Measurements from ENCODE around the gene CBLB. TPM values are rescaled to one million over a fixed set of nuclear protein-coding genes. Genes with fewer than 3 reads are reported as not detected.

CBLB gene
- polyA plus RNA-seq, 3 donors = 3.4 to 20.9 (median 17.5) TPM

DNA sequence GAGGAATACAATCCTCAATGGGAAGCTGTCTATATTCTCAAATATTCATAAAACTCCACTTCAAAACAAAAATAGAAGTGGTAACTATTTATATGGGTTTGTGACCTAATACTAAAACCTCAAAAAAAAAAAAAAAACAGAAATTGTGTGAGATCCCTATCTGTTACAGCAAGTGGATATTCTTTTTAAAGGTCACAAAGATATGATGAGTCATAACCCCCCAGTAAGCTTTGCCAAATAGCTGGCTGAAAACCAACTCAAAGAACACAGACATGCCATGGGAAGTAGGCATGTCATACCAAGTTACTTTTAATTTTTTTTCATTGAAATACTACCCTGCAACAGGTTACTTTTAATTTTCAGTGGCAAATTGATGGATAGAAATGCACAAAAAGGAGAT lies 62.5 kb downstream of the CBLB start:
- H3K27ac ChIP-seq (ENCODE audit: low read depth, low read length) = no peak overlapping the region

GRCh38 chr3:105805404-105805803 lies 63.4 kb downstream of the CBLB start:
- 84 to 88% (median 87%) methylated on average over 7 of the region's 7 CpGs for WGBS, 3 donors
- no peak overlapping the region for H3K27ac ChIP-seq (ENCODE audit: low read depth, low read length)

GRCh38 chr3:105802118-105802706 lies 66.6 kb downstream of the CBLB start:
- H3K27ac ChIP-seq (ENCODE audit: low read depth, low read length) = no peak overlapping the region
- 87 to 93% (median 88%) methylated on average over 5 of the region's 5 CpGs for WGBS, 3 donors

DNA sequence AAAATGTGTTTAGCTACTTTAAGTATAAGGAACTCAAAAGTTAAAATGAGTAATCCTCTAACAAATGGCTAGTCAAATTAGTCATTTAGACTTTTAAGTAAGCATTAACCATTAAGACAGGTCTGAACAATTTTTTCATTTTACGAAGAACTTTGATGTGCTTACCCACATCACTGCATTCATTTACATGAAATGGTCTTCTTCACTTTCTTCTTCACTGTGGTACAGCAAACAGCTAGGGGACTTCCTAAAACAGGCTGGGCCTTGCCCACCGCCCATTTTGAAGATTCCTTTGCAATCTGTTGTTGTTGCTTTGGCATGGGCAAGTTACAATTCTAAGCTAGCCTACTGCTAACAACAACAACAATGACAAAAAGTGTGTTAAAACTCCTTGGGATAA lies 67.4 kb downstream of the CBLB start:
- no peak overlapping the region for H3K27ac ChIP-seq (ENCODE audit: low read depth, low read length)
- 91 to 97% (median 96%) methylated on average over 2 of the region's 2 CpGs for WGBS, 3 donors

GRCh38 chr3:105800320-105800719 lies 68.5 kb downstream of the CBLB start:
- H3K27ac ChIP-seq (ENCODE audit: low read depth, low read length) = no peak overlapping the region

GRCh38 chr3:105799286-105799685 lies 69.5 kb downstream of the CBLB start:
- H3K27ac ChIP-seq (ENCODE audit: low read depth, low read length) = no peak overlapping the region
- 72 to 89% (median 89%) methylated on average over 3 of the region's 3 CpGs for WGBS, 3 donors

More at GRCh38 chr3:105800320-105800719, 68.5 kb downstream of the CBLB start:
- WGBS, 3 donors = 62 to 71% (median 64%) methylated on average over 5 of the region's 5 CpGs

DNA sequence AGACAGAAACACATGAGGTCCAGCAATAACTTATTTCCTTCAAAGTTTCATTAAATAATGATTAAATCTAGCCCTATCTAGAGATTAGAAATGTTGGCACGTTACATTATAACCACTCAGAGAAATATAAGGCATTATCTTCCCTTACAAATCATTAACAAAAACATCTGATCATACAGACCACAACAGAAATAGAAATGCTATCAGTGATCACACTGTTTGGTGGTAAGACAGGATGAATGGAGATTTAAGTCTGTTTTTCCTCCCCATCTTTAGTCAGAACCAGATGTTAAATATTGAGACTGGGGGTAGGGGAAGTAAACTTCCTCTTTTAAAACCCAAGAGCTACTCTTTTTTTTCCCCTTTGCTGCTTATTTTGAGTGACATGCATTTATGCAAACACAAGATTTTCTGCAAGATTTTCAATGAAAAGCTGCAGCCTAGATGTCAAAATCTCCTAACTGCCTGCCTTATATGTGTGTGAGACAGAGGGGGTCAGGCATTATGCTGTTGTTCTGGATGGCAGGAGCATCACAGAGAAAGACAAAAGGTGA lies 70.4 kb downstream of the CBLB start:
- H3K27ac ChIP-seq (ENCODE audit: low read depth, low read length) = no peak overlapping the region
- WGBS, 3 donors = 28 to 43% (median 31%) methylated on average over 1 of the region's 1 CpG

DNA sequence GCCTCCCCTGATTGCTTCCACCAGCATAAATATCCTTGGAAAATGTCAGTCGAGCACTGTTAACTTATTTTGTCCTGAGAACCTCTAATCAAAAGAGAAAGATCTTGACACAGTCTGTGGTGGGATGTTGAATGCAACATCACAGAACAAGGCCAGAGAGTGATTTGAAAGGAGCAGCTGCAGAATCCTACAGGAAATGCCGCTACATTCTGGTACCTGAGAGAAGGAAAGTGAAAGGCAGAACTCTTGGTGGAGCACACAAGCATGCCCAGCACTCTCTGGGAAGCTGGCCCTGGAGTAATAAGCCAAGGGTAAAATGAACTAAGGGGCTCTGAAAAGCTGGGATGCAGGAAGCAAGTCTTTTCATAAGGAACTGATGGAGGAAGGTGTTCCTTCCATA lies 75.8 kb downstream of the CBLB start:
- no peak overlapping the region for H3K27ac ChIP-seq (ENCODE audit: low read depth, low read length)
- 78 to 94% (median 83%) methylated on average over 2 of the region's 2 CpGs for WGBS, 3 donors

DNA sequence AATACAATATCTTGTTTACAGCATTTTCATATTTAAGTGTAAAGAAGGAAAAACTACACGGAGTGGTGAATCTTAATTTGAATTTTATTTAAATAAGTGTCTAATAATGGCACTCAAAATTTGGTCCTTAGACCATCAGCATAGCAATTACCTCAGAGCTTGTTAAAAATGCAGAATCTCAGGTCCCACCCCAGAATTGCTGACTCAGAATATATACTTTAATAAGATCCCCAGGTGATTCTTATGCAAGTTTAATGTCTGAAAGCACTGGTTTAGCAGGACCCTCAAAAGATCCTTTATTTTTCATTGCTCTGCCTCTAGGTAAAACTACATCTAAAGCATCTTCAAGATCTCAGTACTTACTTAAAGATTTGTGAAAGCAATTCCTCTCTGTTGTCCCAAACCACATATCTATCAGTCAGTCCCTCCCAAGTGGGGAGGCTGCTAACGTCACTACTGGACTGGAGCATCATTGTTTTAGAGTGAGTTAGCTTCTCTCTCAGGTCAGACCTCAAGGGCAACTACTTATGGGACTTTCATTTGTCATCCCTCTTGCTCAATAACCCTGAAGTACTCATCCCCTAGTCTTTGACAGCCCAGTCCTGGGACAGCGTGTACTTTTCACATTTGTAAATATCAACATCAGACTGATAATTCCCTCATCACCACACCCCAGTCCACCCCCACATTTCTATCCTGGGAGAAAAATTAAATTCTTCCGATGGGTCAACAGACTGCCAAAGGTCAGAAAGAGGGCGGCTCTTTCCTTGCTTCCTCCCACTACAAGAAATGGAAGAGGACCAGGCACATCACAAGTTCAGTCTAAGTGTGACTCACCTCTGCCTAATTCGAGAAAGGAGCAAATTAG lies 76.7 kb downstream of the CBLB start:
- 47 to 73% (median 56%) methylated on average over 6 of the region's 6 CpGs for WGBS, 3 donors
- H3K27ac ChIP-seq (ENCODE audit: low read depth, low read length) = no peak overlapping the region

- no peak overlapping the region for H3K27ac ChIP-seq (ENCODE audit: low read depth, low read length)
Observed at GRCh38 chr3:105791131-105791530, 77.7 kb downstream of the CBLB start.

DNA sequence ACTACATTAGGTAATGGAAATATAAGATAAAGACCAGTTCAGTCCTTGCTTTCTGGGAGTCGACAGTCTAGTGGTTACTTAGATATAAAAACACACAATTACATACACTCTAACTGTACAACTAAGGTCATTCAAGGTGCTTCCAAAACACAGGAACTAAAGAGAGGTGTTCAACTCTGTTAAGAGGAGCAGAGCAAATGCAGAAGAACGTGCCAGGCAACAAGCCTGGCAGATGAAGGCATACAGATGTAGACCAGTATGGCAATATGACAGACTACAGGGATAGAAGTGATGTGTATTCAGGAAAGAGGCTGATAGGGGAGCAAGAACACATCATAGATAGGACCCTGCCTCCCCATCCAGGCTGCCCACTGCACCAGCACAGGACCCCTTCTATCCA lies 78.3 kb downstream of the CBLB start:
- 57 to 86% (median 76%) methylated on average over 2 of the region's 2 CpGs for WGBS, 3 donors

More at GRCh38 chr3:105791131-105791530, 77.7 kb downstream of the CBLB start:
- WGBS, 3 donors = 54 to 78% (median 61%) methylated on average over 4 of the region's 4 CpGs

GRCh38 chr3:105788593-105788992 lies 80.2 kb downstream of the CBLB start:
- 87 to 98% (median 96%) methylated on average over 3 of the region's 3 CpGs for WGBS, 3 donors
- H3K27ac ChIP-seq (ENCODE audit: low read depth, low read length) = no peak overlapping the region

More for the DNA sequence above, 78.3 kb downstream of the CBLB start:
- no peak overlapping the region for H3K27ac ChIP-seq (ENCODE audit: low read depth, low read length)

GRCh38 chr3:105787453-105787852 lies 81.4 kb downstream of the CBLB start:
- H3K27ac ChIP-seq (ENCODE audit: low read depth, low read length) = no peak overlapping the region
- WGBS, 3 donors = 93 to 97% (median 95%) methylated on average over 2 of the region's 2 CpGs

- H3K27ac ChIP-seq (ENCODE audit: low read depth, low read length) = no peak overlapping the region
- WGBS, 3 donors = 94 to 97% (median 96%) methylated on average over 1 of the region's 1 CpG
Observed at GRCh38 chr3:105786990-105787389, 81.8 kb downstream of the CBLB start.

GRCh38 chr3:105786241-105786640 lies 82.6 kb downstream of the CBLB start:
- H3K27ac ChIP-seq (ENCODE audit: low read depth, low read length) = no peak overlapping the region
- WGBS, 3 donors = 95 to 99% (median 99%) methylated on average over 4 of the region's 4 CpGs

DNA sequence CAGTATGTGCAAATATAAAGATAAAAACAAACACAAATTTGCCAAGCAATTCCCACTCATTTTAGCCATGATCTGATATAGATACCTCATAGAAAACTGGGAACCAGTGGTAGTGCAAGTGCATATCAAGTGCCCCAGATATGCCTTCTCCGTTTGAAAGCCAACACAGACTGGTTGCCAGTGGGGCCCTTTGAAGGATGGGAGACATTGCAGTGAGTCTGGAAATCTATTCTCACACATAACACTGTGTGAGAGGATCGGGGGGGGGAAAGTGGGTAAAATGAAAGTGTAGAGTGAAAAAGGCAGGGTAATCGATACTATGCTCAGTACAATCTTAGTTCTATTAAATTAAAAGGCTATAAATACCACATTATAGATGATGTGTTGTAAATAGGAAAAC lies 83.0 kb downstream of the CBLB start:
- H3K27ac ChIP-seq (ENCODE audit: low read depth, low read length) = no peak overlapping the region
- WGBS, 3 donors = 70 to 88% (median 79%) methylated on average over 3 of the region's 3 CpGs

DNA sequence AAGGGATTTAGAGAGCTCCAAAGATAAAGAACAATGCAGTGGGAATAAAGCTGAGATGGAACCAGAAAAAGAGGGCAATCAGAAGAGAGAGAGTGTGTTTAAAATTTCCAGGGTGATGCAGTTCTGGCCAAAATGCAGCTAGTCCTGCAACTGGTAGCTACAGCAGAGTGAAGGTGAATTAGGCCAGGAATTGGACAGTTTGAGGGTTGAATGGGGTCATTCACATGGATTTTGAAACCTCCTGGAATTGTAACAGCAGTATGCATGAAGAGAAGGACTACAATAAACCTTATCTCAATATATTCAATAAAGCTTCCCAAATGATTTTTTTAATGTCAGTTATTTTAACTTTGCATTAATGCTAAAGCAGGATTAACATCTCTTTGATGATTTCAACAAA lies 85.2 kb downstream of the CBLB start:
- H3K27ac ChIP-seq (ENCODE audit: low read depth, low read length) = no peak overlapping the region

DNA sequence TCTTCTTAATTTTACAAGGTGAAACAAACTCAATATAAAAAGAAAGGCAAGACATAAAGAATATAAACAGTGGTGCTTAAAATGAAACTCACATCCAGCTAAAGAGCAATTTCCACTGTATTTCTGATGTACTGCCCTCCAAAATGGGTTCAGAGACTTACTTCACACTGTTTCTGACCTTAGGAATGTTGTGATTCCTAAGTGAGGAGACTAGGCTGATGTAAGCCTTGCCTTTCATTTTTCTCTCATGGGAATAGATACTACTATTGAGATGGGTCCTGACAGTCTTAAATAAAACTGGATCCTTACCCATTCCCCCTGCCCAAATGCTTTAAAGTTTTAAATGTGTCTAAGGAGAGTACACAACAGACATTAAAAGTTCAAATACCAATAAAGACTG lies 86.9 kb downstream of the CBLB start:
- no peak overlapping the region for H3K27ac ChIP-seq (ENCODE audit: low read depth, low read length)

DNA sequence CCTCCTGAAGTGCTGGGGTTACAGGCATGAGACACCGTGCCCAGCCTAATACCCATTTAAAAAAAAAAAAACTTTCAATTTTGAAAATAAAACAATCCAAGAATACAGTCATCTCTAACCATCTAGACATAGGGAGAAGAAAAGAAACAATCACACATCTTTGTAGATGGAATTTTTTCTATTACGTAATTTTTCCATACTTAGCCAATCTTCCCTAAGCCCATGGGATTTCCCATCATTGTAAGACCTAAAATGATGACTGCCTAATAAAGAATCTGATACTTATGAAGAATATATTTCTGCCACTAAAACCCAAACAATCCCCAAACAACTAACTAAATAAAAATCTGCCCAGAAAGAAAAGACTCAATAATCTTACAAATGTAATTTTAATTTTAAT lies 88.7 kb downstream of the CBLB start:
- 79 to 91% (median 90%) methylated on average over 2 of the region's 2 CpGs for WGBS, 3 donors
- no peak overlapping the region for H3K27ac ChIP-seq (ENCODE audit: low read depth, low read length)

GRCh38 chr3:105775368-105775767 lies 93.4 kb downstream of the CBLB start:
- no peak overlapping the region for H3K27ac ChIP-seq (ENCODE audit: low read depth, low read length)
- WGBS, 3 donors = 63 to 65% (median 64%) methylated on average over 3 of the region's 3 CpGs

Measured in adipose tissue (tissue), 3 donors.